Keratinocyte (primary cell): ENCODE data around the gene TDRD9. TPM values are rescaled to one million over a fixed set of nuclear protein-coding genes. Genes with fewer than 3 reads are reported as not detected.

Experiments used
- DNase-seq: peaks from one replicate; pipeline ENCODE4 v3.0.0-alpha.2; 2011; ENCODE audit warnings: low read depth, missing footprints, low spot score
- FAIRE-seq: peaks from 2 replicates; lab custom pipeline; 2011; peaks lifted over from hg19 to GRCh38; lab: Jason Lieb, UNC
- H2AFZ ChIP-seq: 2 replicates; pipeline ENCODE4 v1.6.0; 2012; ENCODE audit warnings: low read length, control low read depth, inconsistent platforms; ENCODE audit not compliant: control insufficient read depth
- H3K27ac ChIP-seq: 2 replicates; pipeline ENCODE4 v1.5.1; 2011; ENCODE audit warnings: low read length; ENCODE audit not compliant: control insufficient read depth, insufficient read depth
- H3K27me3 ChIP-seq: 3 replicates; pipeline ENCODE4 v1.6.0; 2011; ENCODE audit warnings: low read length; ENCODE audit not compliant: control insufficient read depth, insufficient read depth; ENCODE audit errors: extremely low read depth
- H3K36me3 ChIP-seq, 2 experiments: 2 replicates in 1 of 2; 3 replicates in 1 of 2; pipeline ENCODE4 v1.5.1; 2011; ENCODE audit warnings: low read length in 2 of 2, mild to moderate bottlenecking in 1 of 2; ENCODE audit not compliant: control insufficient read depth in 2 of 2, insufficient read depth in 2 of 2; ENCODE audit errors: extremely low read depth in 1 of 2
- H3K4me1 ChIP-seq: 3 replicates; pipeline ENCODE4 v1.5.1; 2011; ENCODE audit warnings: low read length; ENCODE audit not compliant: control insufficient read depth, insufficient read depth; ENCODE audit errors: extremely low read depth
- H3K4me2 ChIP-seq: 3 replicates; pipeline ENCODE4 v1.6.0; 2011; ENCODE audit warnings: low read depth, low read length; ENCODE audit not compliant: control insufficient read depth, insufficient read depth; ENCODE audit errors: extremely low read depth
- H3K4me3 ChIP-seq, 3 experiments: fragments of 200-600 bp in 1 of 3; sonication (generic) in 1 of 3; 2 replicates in 2 of 3; 3 replicates in 1 of 3; pipeline ENCODE4 v1.5.1; 2011 to 2016; ENCODE audit warnings: low read length in 3 of 3, mild to moderate bottlenecking in 3 of 3, control low read depth in 2 of 3, inconsistent platforms in 1 of 3, low read depth in 1 of 3, mixed read lengths in 1 of 3, mixed run types in 1 of 3, moderate library complexity in 1 of 3; ENCODE audit not compliant: control insufficient read depth in 2 of 3, insufficient read depth in 2 of 3; ENCODE audit errors: extremely low read depth in 1 of 3
- H3K79me2 ChIP-seq: 2 replicates; pipeline ENCODE4 v1.6.0; 2012; ENCODE audit warnings: low read length; ENCODE audit not compliant: control insufficient read depth, insufficient read depth
- H3K9ac ChIP-seq: 3 replicates; pipeline ENCODE4 v1.6.0; 2011; ENCODE audit warnings: low read length; ENCODE audit not compliant: control insufficient read depth, insufficient read depth; ENCODE audit errors: extremely low read depth
- H3K9me1 ChIP-seq: 3 replicates; pipeline ENCODE4 v1.6.0; 2011; ENCODE audit warnings: low read length; ENCODE audit not compliant: control insufficient read depth, insufficient read depth; ENCODE audit errors: extremely low read depth
- H3K9me3 ChIP-seq: 2 replicates; pipeline ENCODE4 v1.5.1; 2012; ENCODE audit warnings: low read depth, low read length; ENCODE audit not compliant: control insufficient read depth
- H4K20me1 ChIP-seq: 3 replicates; pipeline ENCODE4 v1.6.0; 2011; ENCODE audit warnings: low read length; ENCODE audit not compliant: control insufficient read depth, insufficient read depth; ENCODE audit errors: extremely low read depth
- CTCF ChIP-seq, 3 experiments: IDR thresholded peaks in 1 of 3; conservative IDR thresholded peaks in 1 of 3; optimal IDR thresholded peaks in 1 of 3; 2 replicates in 2 of 3; 3 replicates in 1 of 3; pipeline versions ENCODE3 to v1.5.1; 2011; ENCODE audit warnings: low read length in 3 of 3, mild to moderate bottlenecking in 3 of 3, moderate library complexity in 2 of 3, control low read depth in 1 of 3, inconsistent platforms in 1 of 3; ENCODE audit not compliant: insufficient read depth in 2 of 3; ENCODE audit errors: extremely low read depth in 1 of 3
- EZH2 ChIP-seq: IDR thresholded peaks from one replicate; pipeline ENCODE4 v1.6.1; 2012; ENCODE audit warnings: inconsistent platforms, mild to moderate bottlenecking, low read length, moderate library complexity
- dilution Hi-C: fragments of 300-500 bp; cut with MboI; formaldehyde crosslinking; loops from one replicate; pipeline ENCODE4 v1.7.0; 2020; ENCODE audit warnings: low sequenced_read_pairs; ENCODE audit not compliant: extremely low pct_ligation_motif_present
- polyA plus RNA-seq, 5 experiments: library from polyadenylated mRNA; depleted of rRNA in 3 of 5; stranded (reverse) in 3 of 5; stranded (forward) in 1 of 5; unstranded in 1 of 5; fragments of >200 nt; gene quantifications; 1 replicate in 1 of 5; 2 replicates in 3 of 5; 3 replicates in 1 of 5; pipeline versions ENCODE4 v1.2.1 to v1.2.3, GENCODE V29; 2011 to 2012; ENCODE audit warnings: missing spikeins in 2 of 5, low read depth in 1 of 5, low replicate concordance in 1 of 5

Gene TDRD9
- polyA plus RNA-seq, 1 donor (not counting 4 experiments of a cell fraction or from before 2014, with no cell fraction given): 0.10 TPM

- Histone ChIP-seq H3K4me1 (no peaks in the 10 kb centered on the region), H3K4me3 (no peak overlapping the region), H2AFZ (no peak overlapping the region), H3K36me3 (no peaks in the 10 kb centered on the region), H3K79me2 (no peaks in the 10 kb centered on the region), H3K9me3 (no peaks in the 10 kb centered on the region), H3K27ac (no peak overlapping the region), H3K9me1 (no peaks in the 10 kb centered on the region), H3K4me2 (no peak overlapping the region), H3K27me3 (peaks cover 5% of the 10 kb centered on the region), H4K20me1 (no peaks in the 10 kb centered on the region), H3K9ac (no peak overlapping the region)
- FAIRE-seq (no peak), DNase-seq (no peak)
- dilution Hi-C loops: no loop called here
- TF ChIP-seq CTCF (optimal IDR thresholded peaks at IDR 0.05 in 1 of 3, IDR thresholded peaks at IDR 0.05 in 1 of 3, conservative IDR thresholded peaks at IDR 0.05 in 1 of 3; ENCODE audit: extremely low read depth in 1 of 3, insufficient read depth in 2 of 3, low read length in 3 of 3): no peak
Observed at GRCh38 chr14:103946975-103947374, 18.7 kb downstream of the TDRD9 start.

GRCh38 chr14:103948442-103948841, 20.2 kb downstream of the TDRD9 start:
- Histone ChIP-seq H3K4me2 (no peak overlapping the region), H3K4me1 (no peaks in the 10 kb centered on the region), H2AFZ (no peak overlapping the region), H3K27me3 (no peaks in the 10 kb centered on the region), H3K79me2 (no peaks in the 10 kb centered on the region), H3K36me3 (no peaks in the 10 kb centered on the region), H3K9ac (no peak overlapping the region), H3K27ac (no peak overlapping the region), H3K9me3 (no peaks in the 10 kb centered on the region), H3K4me3 (no peak overlapping the region), H3K9me1 (no peaks in the 10 kb centered on the region), H4K20me1 (no peaks in the 10 kb centered on the region)
- TF ChIP-seq CTCF (optimal IDR thresholded peaks at IDR 0.05 in 1 of 3, IDR thresholded peaks at IDR 0.05 in 1 of 3, conservative IDR thresholded peaks at IDR 0.05 in 1 of 3; ENCODE audit: extremely low read depth in 1 of 3, insufficient read depth in 2 of 3, low read length in 3 of 3) (no peak), EZH2 (no peak)
- dilution Hi-C loops: no loop called here
- FAIRE-seq (no peak), DNase-seq (no peak)
